GM12801 (cell line): ENCODE measurements around the gene KCNIP4.

ENCODE experiments used
- CTCF ChIP-seq: IDR thresholded peaks from one replicate; pipeline ENCODE4 v1.5.1; 2011; ENCODE audit warnings: control low read depth; ENCODE audit not compliant: insufficient read length; ENCODE audit errors: extremely low read depth

Gene KCNIP4

GRCh38 chr4:21374641-21375368 lies 573.8 kb downstream of the KCNIP4 start:
- no peak for TF ChIP-seq CTCF

GRCh38 chr4:21367567-21367966 lies 581.0 kb downstream of the KCNIP4 start:
- TF ChIP-seq CTCF = no peak

GRCh38 chr4:21366840-21367239 lies 581.7 kb downstream of the KCNIP4 start:
- no peak for TF ChIP-seq CTCF

- TF ChIP-seq CTCF = no peak
Observed at GRCh38 chr4:21366312-21366711, 582.3 kb downstream of the KCNIP4 start.

GRCh38 chr4:21363701-21364100 lies 584.9 kb downstream of the KCNIP4 start:
- no peak for TF ChIP-seq CTCF

GRCh38 chr4:21347142-21347541 lies 601.4 kb downstream of the KCNIP4 start:
- no peak for TF ChIP-seq CTCF

- no peak for TF ChIP-seq CTCF
Observed at GRCh38 chr4:21327976-21328700, 620.4 kb downstream of the KCNIP4 start.
